Hypothalamus (tissue), 51 donors: ENCODE measurements around the gene HOXC9.
A peak's percentile ranks its signal among the peaks of the same experiment; 100 is the strongest.

Source experiments
- DNase-seq, 51 donors: peaks; one replicate each; lab custom pipeline; 2025; lab: John Stamatoyannopoulos, UW

HOXC9 gene

GRCh38 chr12:54024581-54025305 lies 24.8 kb downstream of the HOXC9 start:
- no peak for DNase-seq

- DNase-seq, result no peak
Measured at GRCh38 chr12:54025499-54026405, 25.8 kb downstream of the HOXC9 start.

DNA sequence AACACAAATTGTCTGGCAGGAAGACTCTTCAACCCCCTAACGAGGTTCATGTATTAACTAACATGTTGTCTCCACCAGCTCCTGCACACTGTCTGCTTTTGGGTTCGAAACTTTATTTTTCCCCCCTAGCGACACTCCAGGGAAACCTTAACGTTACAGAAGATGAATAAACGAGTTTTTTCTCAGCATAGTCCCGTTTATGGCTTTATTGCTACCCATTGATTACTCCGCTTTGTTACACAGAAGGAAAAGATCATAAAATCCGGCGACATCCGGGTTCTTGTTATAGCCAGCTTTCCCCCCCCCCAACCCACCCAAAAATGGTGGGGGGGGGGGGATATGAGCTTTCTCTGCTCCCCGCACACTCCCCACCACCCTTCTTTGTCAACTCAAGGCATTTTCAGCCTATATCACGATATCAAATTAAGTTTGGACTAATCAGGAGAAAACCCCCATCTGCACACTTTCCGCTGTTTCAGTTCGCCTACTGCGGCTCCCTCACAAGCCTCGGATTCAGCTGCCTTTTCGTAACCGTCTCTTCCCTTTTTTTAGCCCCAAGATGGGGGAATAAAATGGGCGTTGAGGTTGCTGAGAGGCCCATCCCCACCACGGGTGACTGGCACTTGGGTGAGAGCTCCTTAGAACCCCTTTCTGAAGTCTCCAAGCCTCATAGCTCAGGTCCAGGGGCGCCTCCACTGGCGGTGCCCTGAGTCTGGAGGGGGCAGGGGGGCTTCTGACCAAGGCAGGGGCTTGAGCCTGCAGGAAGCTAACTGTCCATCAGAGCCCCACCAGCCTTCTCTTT lies 26.9 kb downstream of the HOXC9 start:
- no peak for DNase-seq

- DNase-seq, result no peak
Measured at GRCh38 chr12:54027442-54027786, 27.5 kb downstream of the HOXC9 start.

DNA sequence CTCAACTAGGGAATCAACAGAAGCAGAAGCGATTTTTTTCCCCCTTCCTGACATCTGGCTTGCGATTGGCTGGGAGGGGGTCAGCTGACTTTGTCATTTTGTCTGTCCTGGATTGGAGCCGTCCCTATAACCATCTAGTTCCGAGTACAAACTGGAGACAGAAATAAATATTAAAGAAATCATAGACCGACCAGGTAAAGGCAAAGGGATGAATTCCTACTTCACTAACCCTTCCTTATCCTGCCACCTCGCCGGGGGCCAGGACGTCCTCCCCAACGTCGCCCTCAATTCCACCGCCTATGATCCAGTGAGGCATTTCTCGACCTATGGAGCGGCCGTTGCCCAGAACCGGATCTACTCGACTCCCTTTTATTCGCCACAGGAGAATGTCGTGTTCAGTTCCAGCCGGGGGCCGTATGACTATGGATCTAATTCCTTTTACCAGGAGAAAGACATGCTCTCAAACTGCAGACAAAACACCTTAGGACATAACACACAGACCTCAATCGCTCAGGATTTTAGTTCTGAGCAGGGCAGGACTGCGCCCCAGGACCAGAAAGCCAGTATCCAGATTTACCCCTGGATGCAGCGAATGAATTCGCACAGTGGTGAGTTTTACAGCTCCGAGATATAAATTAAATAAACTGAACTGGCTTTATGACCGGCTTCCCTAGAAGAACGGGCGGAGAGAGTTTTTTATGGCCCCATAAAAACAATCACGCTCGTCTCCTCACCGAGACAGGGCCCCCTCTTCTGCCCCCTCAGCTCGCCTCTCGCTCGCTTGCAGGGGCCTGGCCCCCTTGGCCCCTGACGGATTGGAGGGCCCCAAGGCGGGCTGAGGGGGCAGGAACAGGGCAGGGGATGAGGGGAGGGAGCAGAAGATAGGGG lies 28.6 kb downstream of the HOXC9 start, which contains the start of gene HOXC6:
TSS of gene HOXC6 (plus strand) at position 127 of the 888 bp plus-strand sequence. CDS start at position 209, 82 bp downstream.
- DNase-seq, result no peak

- no peak for DNase-seq
Measured at GRCh38 chr12:54029529-54030441, 29.8 kb downstream of the HOXC9 start.

GRCh38 chr12:54030442-54030801 lies 30.5 kb downstream of the HOXC9 start:
- no peak for DNase-seq

DNA sequence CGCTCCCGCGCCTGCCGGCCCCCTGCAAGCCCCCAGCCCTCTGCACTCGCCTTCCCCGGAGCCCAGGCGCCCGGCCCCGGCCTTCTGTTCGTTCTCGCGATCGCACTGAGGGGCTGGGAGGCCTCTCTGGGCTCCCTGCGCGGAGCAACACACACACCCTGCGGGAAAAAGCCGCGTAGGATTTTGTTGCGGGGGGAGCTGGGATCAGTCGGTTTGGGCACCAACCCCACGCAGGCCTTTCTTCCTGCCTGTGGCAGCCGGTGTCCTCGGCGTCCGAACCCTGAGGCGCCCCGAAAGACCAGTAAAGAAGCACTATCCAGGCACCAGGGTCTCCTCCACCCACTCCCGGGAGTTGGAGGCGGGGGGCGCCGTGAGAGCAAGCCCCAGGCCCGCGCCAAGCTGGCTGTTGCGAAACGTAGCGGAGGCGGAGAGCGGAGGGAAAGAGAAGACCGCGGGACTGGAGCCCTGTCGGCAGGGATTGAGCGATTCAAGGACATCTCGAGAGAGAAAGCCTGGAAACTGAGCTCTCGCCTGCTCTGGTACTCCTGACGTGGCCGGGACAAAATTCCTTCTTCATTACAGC lies 31.0 kb downstream of the HOXC9 start:
- DNase-seq, result no peak

DNA sequence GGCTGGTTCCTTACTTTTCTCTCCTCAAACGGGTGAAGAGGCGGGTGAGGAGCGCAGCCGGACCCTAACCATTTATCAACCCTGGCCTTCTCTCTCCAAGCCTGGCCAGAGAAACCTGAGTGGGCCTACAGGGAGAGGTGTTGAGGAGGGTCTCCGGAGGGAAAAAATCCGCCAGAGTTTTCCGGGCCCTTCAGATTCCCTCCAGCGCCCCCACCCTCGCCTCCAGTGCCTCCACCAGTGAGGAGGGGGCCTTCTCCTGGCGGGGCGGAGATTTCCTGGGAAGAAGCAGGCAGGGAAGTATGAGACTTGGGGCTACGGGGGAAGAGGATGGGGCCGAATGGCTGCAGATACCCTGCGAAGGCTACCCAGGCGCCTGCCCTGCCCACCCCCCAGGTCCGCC lies 31.5 kb downstream of the HOXC9 start:
- DNase-seq, result no peak

DNA sequence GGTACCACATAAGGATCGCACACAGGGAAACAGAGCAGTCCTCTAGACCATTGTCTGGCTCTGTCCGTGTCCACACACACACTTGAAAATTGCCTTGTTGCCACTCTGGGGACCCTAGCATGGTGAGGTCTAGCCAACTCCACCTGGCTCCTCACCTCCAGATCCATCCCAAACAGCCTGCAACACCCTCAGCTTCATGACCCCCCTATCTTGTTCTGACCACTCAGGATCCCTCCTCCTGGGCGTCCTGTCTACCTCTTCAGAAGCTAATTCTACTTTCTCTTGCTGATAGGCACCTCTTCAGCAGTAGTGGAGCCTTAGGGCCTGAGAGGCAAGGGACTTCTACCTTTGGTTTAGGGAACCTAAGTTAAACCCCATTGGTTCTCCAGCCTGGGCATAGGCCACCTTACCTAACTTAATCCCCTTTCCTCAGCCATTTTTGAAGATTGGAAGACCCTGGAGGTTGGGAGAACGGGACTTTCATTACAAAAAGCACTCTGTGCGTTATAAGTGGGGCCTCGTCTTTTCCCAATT lies 32.2 kb downstream of the HOXC9 start:
- DNase-seq, result no peak

DNA sequence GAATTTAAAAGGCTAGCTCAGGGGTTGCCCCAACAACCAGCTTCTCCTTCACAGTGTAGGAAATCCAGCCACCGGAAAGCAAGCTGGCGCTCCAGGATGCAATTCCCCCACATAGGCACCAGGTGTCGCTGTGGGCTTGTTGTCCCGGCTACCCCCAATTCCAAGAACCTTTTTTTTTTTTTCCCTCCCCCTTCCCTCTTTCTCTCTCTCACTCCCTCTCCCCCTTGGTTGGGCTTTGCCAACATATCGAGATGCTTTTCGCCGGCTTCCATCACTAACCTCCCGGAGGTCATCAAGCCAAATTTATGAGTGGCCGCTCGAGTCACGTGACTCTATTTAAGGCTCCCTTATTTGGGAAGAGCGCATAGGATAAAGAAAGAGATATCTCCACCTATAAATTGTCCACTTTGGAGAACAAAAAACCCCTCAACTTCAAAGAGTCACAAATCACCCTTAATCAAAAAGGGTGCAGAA lies 32.7 kb downstream of the HOXC9 start, which contains the start of gene HOXC5:
TSS of gene HOXC5 (plus strand) at position 424 of the 474 bp plus-strand sequence. CDS start 73 bp downstream, outside the sequence.
- DNase-seq, result peak in 28 of 51 donors; percentile 1 to 49 (median 14)

DNA sequence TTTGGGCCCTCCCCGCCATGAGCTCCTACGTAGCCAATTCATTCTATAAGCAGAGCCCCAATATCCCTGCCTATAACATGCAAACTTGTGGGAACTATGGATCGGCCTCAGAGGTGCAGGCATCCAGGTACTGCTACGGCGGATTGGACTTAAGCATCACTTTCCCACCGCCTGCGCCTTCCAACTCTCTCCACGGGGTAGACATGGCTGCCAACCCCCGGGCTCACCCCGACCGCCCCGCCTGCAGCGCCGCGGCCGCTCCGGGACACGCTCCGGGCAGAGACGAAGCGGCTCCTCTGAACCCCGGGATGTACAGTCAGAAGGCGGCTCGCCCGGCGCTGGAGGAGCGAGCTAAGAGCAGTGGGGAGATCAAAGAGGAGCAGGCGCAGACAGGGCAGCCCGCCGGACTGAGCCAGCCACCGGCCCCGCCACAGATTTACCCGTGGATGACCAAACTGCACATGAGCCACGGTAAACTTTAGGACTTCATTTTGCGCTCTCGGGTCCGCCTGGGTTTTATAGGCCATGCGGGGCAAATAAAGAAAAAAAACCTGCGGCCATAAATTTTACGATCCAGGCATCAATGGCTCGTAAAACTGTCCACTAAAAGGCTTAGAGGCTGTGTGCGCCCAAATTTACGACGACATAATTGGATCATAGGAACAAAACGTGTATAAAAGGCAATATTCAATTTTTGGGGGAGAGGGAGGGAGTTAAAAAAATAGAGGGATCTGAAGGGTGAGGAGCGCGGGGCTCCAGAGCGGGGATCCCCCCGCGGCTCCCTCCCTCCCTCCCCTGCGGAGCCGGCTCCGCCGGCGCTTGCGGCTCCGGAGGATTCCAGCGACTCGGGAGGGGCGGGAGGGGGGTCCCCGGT lies 33.4 kb downstream of the HOXC9 start:
- DNase-seq, result no peak

- DNase-seq, result no peak
Measured at GRCh38 chr12:54033980-54034784, 34.2 kb downstream of the HOXC9 start.

DNA sequence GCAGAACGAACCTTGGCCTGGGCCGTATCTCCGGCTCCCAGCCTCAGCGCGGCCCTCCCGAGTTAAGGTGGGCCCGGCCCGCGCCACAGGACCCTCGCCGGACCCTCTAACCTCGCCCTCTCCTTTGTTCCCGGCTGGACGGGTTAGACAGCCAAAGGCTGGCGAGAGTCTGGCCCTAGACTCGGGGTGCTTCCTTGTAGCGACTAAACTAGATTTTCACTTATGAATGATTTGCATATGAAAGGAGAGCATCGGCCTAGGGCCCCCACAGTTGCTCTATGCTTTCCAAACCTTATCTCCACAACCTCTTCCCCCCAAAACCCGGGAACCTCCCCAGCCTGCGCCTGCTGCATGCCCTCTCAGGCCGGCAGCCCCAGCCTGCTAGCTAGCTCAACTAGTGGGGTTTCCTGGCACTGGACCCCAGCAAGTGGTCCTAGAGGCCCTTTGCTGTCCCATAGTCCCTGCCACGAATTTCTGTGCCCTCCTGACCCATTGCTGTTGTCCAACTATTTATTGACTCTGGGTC lies 34.9 kb downstream of the HOXC9 start:
- DNase-seq, result no peak

DNA sequence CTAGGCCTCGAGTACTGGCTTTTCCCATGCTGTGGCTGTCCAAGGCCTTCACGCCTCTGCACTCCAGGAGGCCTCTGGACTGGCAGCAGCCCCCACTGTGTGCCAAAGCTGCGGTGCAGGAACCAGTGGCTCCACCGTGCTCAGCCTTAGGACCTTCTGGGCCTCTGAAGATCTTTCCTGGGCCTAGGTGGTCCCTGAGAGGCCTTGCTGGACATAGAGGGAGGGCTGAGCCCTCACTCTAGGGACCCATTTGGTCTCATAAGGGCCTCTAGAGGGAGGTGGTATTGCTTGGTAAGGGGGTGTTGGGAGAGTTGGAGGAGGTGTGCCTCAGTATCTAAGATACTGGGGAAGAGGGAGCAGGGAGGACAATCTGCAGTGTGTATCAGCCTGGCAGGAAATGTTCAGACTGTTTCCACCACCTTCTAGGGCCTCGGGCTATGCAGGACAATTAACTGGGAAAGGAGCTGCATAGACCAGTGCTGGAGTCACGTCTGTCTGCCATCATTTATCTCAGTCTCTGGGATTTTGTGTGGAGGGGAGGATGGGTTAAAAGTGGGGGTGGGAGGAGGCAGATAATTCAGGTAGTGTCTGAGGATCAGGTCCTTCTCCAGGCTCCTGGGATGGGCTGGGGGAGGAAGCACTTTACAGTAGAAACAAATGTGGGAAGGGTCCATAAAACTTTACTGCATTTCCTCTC lies 35.8 kb downstream of the HOXC9 start:
- DNase-seq, result no peak
